Lower leg skin (tissue), 3 donors: ENCODE data around the gene DIP2A.

ENCODE experiments used
- POLR2A ChIP-seq, 2 donors: fragments of 450-650 bp; IDR thresholded peaks; one replicate each; pipeline ENCODE4 v1.6.1; 2016 to 2017; ENCODE audit warnings: antibody characterized with exemption in 2 of 2, mild to moderate bottlenecking in 1 of 2, moderate library complexity in 1 of 2
- TF ChIP-seq, protein P1 (sequence below), 3 donors: fragments of 450-650 bp; IDR thresholded peaks; one replicate each; pipeline ENCODE4 v1.5.1; 2016; ENCODE audit warnings: antibody characterized with exemption in 3 of 3, mild to moderate bottlenecking in 3 of 3, moderate library complexity in 2 of 3

DNA sequence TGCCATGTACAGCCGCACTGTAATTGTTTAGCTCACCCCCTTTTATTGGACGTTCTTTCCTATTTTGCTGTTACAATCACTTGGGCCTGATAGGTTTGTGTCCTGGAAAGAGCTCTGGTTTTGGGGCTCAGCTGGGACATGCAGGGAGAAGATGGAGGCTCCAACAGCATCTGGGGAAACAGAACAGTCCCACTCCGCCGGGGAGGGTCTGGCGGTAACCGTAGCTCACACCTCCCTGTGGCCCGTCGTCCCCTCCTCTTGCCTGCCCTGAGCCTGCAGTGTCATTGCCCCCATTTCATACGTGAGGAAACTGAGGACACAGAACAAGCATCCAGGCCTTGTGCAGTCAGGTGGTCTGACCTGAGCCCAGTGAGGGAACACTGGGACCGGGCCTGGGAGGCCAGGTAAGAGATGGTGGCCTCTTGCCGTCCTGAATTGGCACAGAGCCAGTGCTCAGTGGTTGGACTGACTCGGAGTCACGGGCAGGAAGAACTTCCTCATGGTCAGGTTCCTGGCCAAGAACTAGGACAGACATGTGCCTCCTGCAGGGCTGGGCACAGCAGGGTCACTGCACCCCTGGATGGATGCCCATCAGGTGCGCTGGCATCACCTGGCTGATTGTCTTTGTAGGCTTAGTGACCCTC lies 104.4 kb downstream of the DIP2A start:
- TF ChIP-seq, protein P1, sequence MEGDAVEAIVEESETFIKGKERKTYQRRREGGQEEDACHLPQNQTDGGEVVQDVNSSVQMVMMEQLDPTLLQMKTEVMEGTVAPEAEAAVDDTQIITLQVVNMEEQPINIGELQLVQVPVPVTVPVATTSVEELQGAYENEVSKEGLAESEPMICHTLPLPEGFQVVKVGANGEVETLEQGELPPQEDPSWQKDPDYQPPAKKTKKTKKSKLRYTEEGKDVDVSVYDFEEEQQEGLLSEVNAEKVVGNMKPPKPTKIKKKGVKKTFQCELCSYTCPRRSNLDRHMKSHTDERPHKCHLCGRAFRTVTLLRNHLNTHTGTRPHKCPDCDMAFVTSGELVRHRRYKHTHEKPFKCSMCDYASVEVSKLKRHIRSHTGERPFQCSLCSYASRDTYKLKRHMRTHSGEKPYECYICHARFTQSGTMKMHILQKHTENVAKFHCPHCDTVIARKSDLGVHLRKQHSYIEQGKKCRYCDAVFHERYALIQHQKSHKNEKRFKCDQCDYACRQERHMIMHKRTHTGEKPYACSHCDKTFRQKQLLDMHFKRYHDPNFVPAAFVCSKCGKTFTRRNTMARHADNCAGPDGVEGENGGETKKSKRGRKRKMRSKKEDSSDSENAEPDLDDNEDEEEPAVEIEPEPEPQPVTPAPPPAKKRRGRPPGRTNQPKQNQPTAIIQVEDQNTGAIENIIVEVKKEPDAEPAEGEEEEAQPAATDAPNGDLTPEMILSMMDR (IDR thresholded peaks at IDR 0.05): no peak
- TF ChIP-seq POLR2A (IDR thresholded peaks at IDR 0.05): no peak
